ENCODE data around the gene PACS2. TPM values are rescaled to one million over a fixed set of nuclear protein-coding genes. Genes with fewer than 3 reads are reported as not detected.
"Not testable (repeated sequence)": the region's sequence is repeated elsewhere in the genome, so short reads cannot be mapped to it uniquely, and the experiment has no call there.

The PACS2 gene
- total RNA-seq, 1 experiment from 2014 or later, result 43.3 TPM

- TF ChIP-seq, protein P1, sequence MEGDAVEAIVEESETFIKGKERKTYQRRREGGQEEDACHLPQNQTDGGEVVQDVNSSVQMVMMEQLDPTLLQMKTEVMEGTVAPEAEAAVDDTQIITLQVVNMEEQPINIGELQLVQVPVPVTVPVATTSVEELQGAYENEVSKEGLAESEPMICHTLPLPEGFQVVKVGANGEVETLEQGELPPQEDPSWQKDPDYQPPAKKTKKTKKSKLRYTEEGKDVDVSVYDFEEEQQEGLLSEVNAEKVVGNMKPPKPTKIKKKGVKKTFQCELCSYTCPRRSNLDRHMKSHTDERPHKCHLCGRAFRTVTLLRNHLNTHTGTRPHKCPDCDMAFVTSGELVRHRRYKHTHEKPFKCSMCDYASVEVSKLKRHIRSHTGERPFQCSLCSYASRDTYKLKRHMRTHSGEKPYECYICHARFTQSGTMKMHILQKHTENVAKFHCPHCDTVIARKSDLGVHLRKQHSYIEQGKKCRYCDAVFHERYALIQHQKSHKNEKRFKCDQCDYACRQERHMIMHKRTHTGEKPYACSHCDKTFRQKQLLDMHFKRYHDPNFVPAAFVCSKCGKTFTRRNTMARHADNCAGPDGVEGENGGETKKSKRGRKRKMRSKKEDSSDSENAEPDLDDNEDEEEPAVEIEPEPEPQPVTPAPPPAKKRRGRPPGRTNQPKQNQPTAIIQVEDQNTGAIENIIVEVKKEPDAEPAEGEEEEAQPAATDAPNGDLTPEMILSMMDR (conservative IDR thresholded peaks at IDR 0.05), result no peak
- no peak for TF ChIP-seq EZH2 (IDR thresholded peaks at IDR 0.05; ENCODE audit: low read depth)
- Histone ChIP-seq H3K27me3 (ENCODE audit: insufficient read depth, low read depth) (no peaks in the 10 kb centered on the region), H3K36me3 (ENCODE audit: low read depth) (no peaks in the 10 kb centered on the region), H3K4me3 (peak overlapping the region; percentile 82), H3F3A (ENCODE audit: insufficient read depth, low read depth) (peaks cover 14% of the 10 kb centered on the region; the same call in 1 of the 2 replicates), H3K27ac (peak overlapping the region; percentile 55), H3K79me2 (ENCODE audit: low read depth) (peaks cover 40% of the 10 kb centered on the region), H3K9me2 (ENCODE audit: insufficient read depth) (no peaks in the 10 kb centered on the region), H3K9me3 (ENCODE audit: insufficient read depth, low read depth) (no peaks in the 10 kb centered on the region), H3K4me1 (replicated peaks; ENCODE audit: insufficient read depth) (peaks cover 9% of the 10 kb centered on the region), H2AFZ (peak overlapping the region; percentile 88), H4K20me1 (ENCODE audit: insufficient read depth) (peaks cover 13% of the 10 kb centered on the region; the same call in 1 of the 2 replicates), H3K4me2 (peak overlapping the region; percentile 86)
- POLR2A ChIA-PET (ENCODE audit: unreplicated experiment), result interaction anchor here (0.5 to 1.0 kb wide), 6 partner anchors 10 to 620 kb away, joined by 3 to 16 read pairs (median 5); partner anchors contain the start of gene PACS2
- peak; percentile 86 to 97 for DNase-seq
- TSS peak; percentile 27 for BruUV-seq (replicated peaks)
- CTCF ChIA-PET, result interaction anchor here (0.6 kb wide), 3 partner anchors 213 to 549 kb away, joined by 3 to 4 read pairs (median 3); no protein-coding TSS in a partner anchor
- intact Hi-C loops (cut with micrococcal nuclease; ENCODE audit: unreplicated experiment), result loop anchor here (5.0 kb wide), 2 partner anchors 181 to 329 kb away; no protein-coding TSS in a partner anchor
Observed at GRCh38 chr14:105301103-105301914, 13.2 kb upstream of the PACS2 start.

GRCh38 chr14:105301915-105302249 is 12.7 kb upstream of the PACS2 start:
- peaks cover 14% of the 10 kb centered on the region; the same call in 1 of the 2 replicates for H3F3A ChIP-seq (ENCODE audit: insufficient read depth, low read depth)
- CTCF ChIA-PET, result interaction anchor here (0.7 kb wide), 1 partner anchor 1539 kb away, joined by 4 read pairs; no protein-coding TSS in a partner anchor
- POLR2A ChIA-PET (ENCODE audit: unreplicated experiment), result interaction anchor here (0.6 kb wide), 1 partner anchor 51 kb away, joined by 4 read pairs; no protein-coding TSS in a partner anchor
- not testable (repeated sequence) for H3K9me2 ChIP-seq (ENCODE audit: insufficient read depth); H3K4me1 ChIP-seq (replicated peaks; ENCODE audit: insufficient read depth); H3K36me3 ChIP-seq (ENCODE audit: low read depth); BruUV-seq (replicated peaks); H3K9me3 ChIP-seq (ENCODE audit: insufficient read depth, low read depth); H3K27me3 ChIP-seq (ENCODE audit: insufficient read depth, low read depth); DNase-seq
- intact Hi-C loops (cut with micrococcal nuclease; ENCODE audit: unreplicated experiment), result loop anchor here (5.0 kb wide), 2 partner anchors 180 to 330 kb away; no protein-coding TSS in a partner anchor
- H3K27ac ChIP-seq, result peak overlapping the region; percentile 42
- peaks cover 34% of the 10 kb centered on the region for H3K79me2 ChIP-seq (ENCODE audit: low read depth)
- peaks cover 13% of the 10 kb centered on the region; the same call in 1 of the 2 replicates for H4K20me1 ChIP-seq (ENCODE audit: insufficient read depth)
- peak overlapping the region; percentile 86 for H3K4me2 ChIP-seq
- H2AFZ ChIP-seq, result peak overlapping the region; percentile 83
- peak overlapping the region; percentile 82 for H3K4me3 ChIP-seq

- Histone ChIP-seq H3F3A (ENCODE audit: insufficient read depth, low read depth) (peaks cover 16% of the 10 kb centered on the region; the same call in 1 of the 2 replicates), H3K4me1 (replicated peaks; ENCODE audit: insufficient read depth) (peaks cover 8% of the 10 kb centered on the region), H3K4me2 (no peak overlapping the region), H2AFZ (no peak overlapping the region), H3K36me3 (ENCODE audit: low read depth) (no peaks in the 10 kb centered on the region), H3K9me2 (ENCODE audit: insufficient read depth) (no peaks in the 10 kb centered on the region), H3K27ac (no peak overlapping the region), H3K27me3 (ENCODE audit: insufficient read depth, low read depth) (no peaks in the 10 kb centered on the region), H3K4me3 (no peak overlapping the region), H3K9me3 (ENCODE audit: insufficient read depth, low read depth) (no peaks in the 10 kb centered on the region), H3K79me2 (ENCODE audit: low read depth) (peaks cover 13% of the 10 kb centered on the region), H4K20me1 (ENCODE audit: insufficient read depth) (peaks cover 8% of the 10 kb centered on the region; the same call in 1 of the 2 replicates)
- POLR2A ChIA-PET (ENCODE audit: unreplicated experiment), result no interaction called here
- CTCF ChIA-PET, result no interaction called here
- intact Hi-C loops (cut with micrococcal nuclease; ENCODE audit: unreplicated experiment), result loop anchor here (5.0 kb wide), 2 partner anchors 178 to 332 kb away; no protein-coding TSS in a partner anchor
- TF ChIP-seq, protein P1 (conservative IDR thresholded peaks at IDR 0.05), result no peak
- TF ChIP-seq EZH2 (IDR thresholded peaks at IDR 0.05; ENCODE audit: low read depth), result no peak
- no peak for DNase-seq
- no TSS peak for BruUV-seq (replicated peaks)
Observed at GRCh38 chr14:105303949-105304348, 10.6 kb upstream of the PACS2 start.

All from PC-9 (cell line).